Colonic mucosa (tissue), 4 donors: Measurements from ENCODE around the gene TANK. TPM values are rescaled to one million over a fixed set of nuclear protein-coding genes. Genes with fewer than 3 reads are reported as not detected.

Source experiments
- DNase-seq: peaks from one replicate; pipeline ENCODE4 v3.0.0-alpha.2; 2020
- H3K27ac ChIP-seq: fragments of 200-600 bp; one replicate; pipeline ENCODE4 v1.8.0; 2021
- H3K27me3 ChIP-seq: fragments of 200-600 bp; one replicate; pipeline ENCODE4 v1.8.0; 2021
- H3K36me3 ChIP-seq: fragments of 200-600 bp; one replicate; pipeline ENCODE4 v1.8.0; 2021
- H3K4me1 ChIP-seq: fragments of 200-600 bp; one replicate; pipeline ENCODE4 v1.8.0; 2021; ENCODE audit warnings: mild to moderate bottlenecking
- H3K4me3 ChIP-seq: fragments of 200-600 bp; one replicate; pipeline ENCODE4 v1.8.0; 2021
- H3K9ac ChIP-seq, 2 donors: one replicate each; pipeline ENCODE4 v1.7.0; 2013; ENCODE audit warnings: control low read depth in 2 of 2, low read depth in 2 of 2, low read length in 2 of 2
- H3K9me3 ChIP-seq: fragments of 200-600 bp; one replicate; pipeline ENCODE4 v1.8.0; 2021
- CTCF ChIP-seq: fragments of 200-600 bp; IDR thresholded peaks from one replicate; pipeline ENCODE4 v1.8.0; 2022; ENCODE audit warnings: antibody characterized with exemption, mild to moderate bottlenecking
- intact Hi-C: fragments of 100-400 bp; cut with DNase I; formaldehyde crosslinking; loops from one replicate; pipeline ENCODE4 v1.14.1; 2022
- total RNA-seq, 2 donors: library from RNA; stranded (reverse); fragmentation: NEBNext Ultra II Directional in 1 of 2; extraction: Animal tissue kit (Norgen Biotek cat#: 25700) in 1 of 2; gene quantifications; one replicate each; pipeline ENCODE4 v1.2.1, GENCODE V29; 2021
- donor health status: healthy.
- donor health status: DM: no; HTN: no; CAD: no.
- donor health status: DM: no; HTN: no; CAD: no.

Gene TANK
- total RNA-seq, result 10 to 100 TPM; 47.4 to 60.7 TPM

- Histone ChIP-seq H3K36me3 (no peaks in the 10 kb centered on the region), H3K4me1 (no peaks in the 10 kb centered on the region), H3K4me3 (peak within 1 kb of the TSS; percentile 87), H3K27me3 (no peaks in the 10 kb centered on the region), H3K9ac (peak within 1 kb of the TSS; percentile 82 to 99), H3K27ac (peak within 1 kb of the TSS; percentile 100), H3K9me3 (no peaks in the 10 kb centered on the region)
- TF ChIP-seq CTCF, result no peak
- intact Hi-C loops, result no loop called here
- peak; percentile 95 for DNase-seq
Observed at GRCh38 chr2:161160226-161161073, at the start of gene TANK. Gene TANK (plus strand): TSS chr2:161160428. CDS start chr2:161179663, 19,235 bp downstream.

- Histone ChIP-seq H3K36me3 (no peaks in the 10 kb centered on the region), H3K4me1 (no peaks in the 10 kb centered on the region), H3K9me3 (no peaks in the 10 kb centered on the region), H3K4me3 (no peak overlapping the region), H3K9ac (no peak overlapping the region), H3K27ac (no peak overlapping the region), H3K27me3 (no peaks in the 10 kb centered on the region)
- intact Hi-C loops, result no loop called here
- TF ChIP-seq CTCF, result no peak
- DNase-seq, result no peak
Observed at GRCh38 chr2:161111531-161111930, 48.7 kb upstream of the TANK start.

- no peak for DNase-seq
- Histone ChIP-seq H3K4me1 (no peaks in the 10 kb centered on the region), H3K27ac (no peak overlapping the region), H3K36me3 (no peaks in the 10 kb centered on the region), H3K9ac (no peak overlapping the region), H3K9me3 (no peaks in the 10 kb centered on the region), H3K4me3 (no peak overlapping the region), H3K27me3 (no peaks in the 10 kb centered on the region)
- TF ChIP-seq CTCF, result no peak
- intact Hi-C loops, result no loop called here
Observed at GRCh38 chr2:161112908-161113307, 47.3 kb upstream of the TANK start.

- no peaks in the 10 kb centered on the region for H3K27me3 ChIP-seq
- intact Hi-C loops, result no loop called here
Observed at GRCh38 chr2:161113693-161114575, 46.3 kb upstream of the TANK start.

More at GRCh38 chr2:161113693-161114575, 46.3 kb upstream of the TANK start:
- H3K9me3 ChIP-seq, result no peaks in the 10 kb centered on the region
- no peak overlapping the region for H3K27ac ChIP-seq
- H3K4me3 ChIP-seq, result no peak overlapping the region
- no peak for TF ChIP-seq CTCF
- no peaks in the 10 kb centered on the region for H3K36me3 ChIP-seq
- H3K4me1 ChIP-seq, result no peaks in the 10 kb centered on the region
- no peak overlapping the region for H3K9ac ChIP-seq
- no peak for DNase-seq
